Retinal pigment epithelial cell (primary cell): ENCODE results near the gene TBC1D9B.

Experiments
- DNase-seq: peaks from one replicate; pipeline ENCODE4 v3.0.0-alpha.2; 2010; ENCODE audit warnings: low read depth
- H3K4me3 ChIP-seq: 2 replicates; pipeline ENCODE4 v1.5.1; 2011; ENCODE audit warnings: mild to moderate bottlenecking, low read length, control low read depth, moderate library complexity
- CTCF ChIP-seq: conservative IDR thresholded peaks from 2 replicates; pipeline ENCODE4 v1.5.1; 2011; ENCODE audit warnings: low read depth, low read length, control low read depth, inconsistent platforms

TBC1D9B gene

GRCh38 chr5:179901462-179901861, 6.2 kb downstream of the TBC1D9B start:
- TF ChIP-seq CTCF = no peak
- H3K4me3 ChIP-seq = no peak overlapping the region
- no peak for DNase-seq

GRCh38 chr5:179900711-179901110, 7.0 kb downstream of the TBC1D9B start:
- TF ChIP-seq CTCF = no peak
- no peak overlapping the region for H3K4me3 ChIP-seq
- no peak for DNase-seq

- H3K4me3 ChIP-seq = no peak overlapping the region
- no peak for TF ChIP-seq CTCF
- no peak for DNase-seq
Observed at GRCh38 chr5:179900206-179900605, 7.5 kb downstream of the TBC1D9B start.

GRCh38 chr5:179895861-179896260, 11.8 kb downstream of the TBC1D9B start:
- no peak for TF ChIP-seq CTCF
- H3K4me3 ChIP-seq = no peak overlapping the region
- no peak for DNase-seq

GRCh38 chr5:179893958-179894895, 13.5 kb downstream of the TBC1D9B start:
- no peak for DNase-seq
- no peak for TF ChIP-seq CTCF
- H3K4me3 ChIP-seq = no peak overlapping the region

- no peak for TF ChIP-seq CTCF
Observed at GRCh38 chr5:179893076-179893957, 14.4 kb downstream of the TBC1D9B start.

More at GRCh38 chr5:179893076-179893957, 14.4 kb downstream of the TBC1D9B start:
- no peak overlapping the region for H3K4me3 ChIP-seq
- DNase-seq = no peak
